Measurements from ENCODE around the gene SETD5.

- TF ChIP-seq CTCF (conservative IDR thresholded peaks at IDR 0.05; ENCODE audit: low read length): no peak
- TF ChIP-seq EZH2phosphoT487 (IDR thresholded peaks at IDR 0.05; ENCODE audit: borderline replicate concordance): no peak
Observed at GRCh38 chr3:9401986-9402385, 4.6 kb downstream of the SETD5 start.

Data from Loucy (cell line).